HG02981 (cell line): ENCODE results near the gene PELI2.

Source experiments
- ATAC-seq: cut with Tn5 transposase; IDR thresholded peaks from one replicate; pipeline ENCODE4 v1.9.1; 2021; ENCODE audit warnings: mild to moderate bottlenecking, moderate library complexity; ENCODE audit not compliant: unreplicated experiment

PELI2 gene

DNA sequence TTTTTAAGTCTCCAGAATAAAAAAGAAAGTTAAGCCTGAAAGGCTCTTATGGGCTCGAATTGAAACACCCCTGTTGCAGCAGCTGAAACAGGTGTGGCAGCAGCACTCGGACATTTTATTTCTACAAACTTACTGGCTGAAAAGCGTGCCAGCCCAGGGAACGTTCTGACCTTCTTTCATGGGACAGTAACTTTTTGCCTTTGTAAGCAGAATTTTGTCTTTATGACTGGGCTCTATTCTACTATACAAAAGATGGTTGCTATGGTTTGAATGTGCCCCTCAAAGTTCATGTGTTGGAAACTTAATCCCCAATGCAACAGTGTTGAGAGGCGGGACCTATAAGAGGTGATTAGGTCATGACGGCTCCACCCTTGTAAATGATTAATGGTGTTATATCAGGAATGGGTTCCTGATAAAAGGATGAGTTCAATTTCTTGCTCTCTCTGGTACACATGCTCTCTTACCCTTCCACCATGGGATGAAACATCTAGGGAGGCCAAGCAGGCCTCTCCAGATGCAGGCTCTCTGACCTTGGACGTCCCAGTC, 52.7 kb downstream of the PELI2 start:
- no peak for ATAC-seq

GRCh38 chr14:56172074-56172473, 53.9 kb downstream of the PELI2 start:
- ATAC-seq = no peak

GRCh38 chr14:56172571-56172971, 54.4 kb downstream of the PELI2 start:
- no peak for ATAC-seq

DNA sequence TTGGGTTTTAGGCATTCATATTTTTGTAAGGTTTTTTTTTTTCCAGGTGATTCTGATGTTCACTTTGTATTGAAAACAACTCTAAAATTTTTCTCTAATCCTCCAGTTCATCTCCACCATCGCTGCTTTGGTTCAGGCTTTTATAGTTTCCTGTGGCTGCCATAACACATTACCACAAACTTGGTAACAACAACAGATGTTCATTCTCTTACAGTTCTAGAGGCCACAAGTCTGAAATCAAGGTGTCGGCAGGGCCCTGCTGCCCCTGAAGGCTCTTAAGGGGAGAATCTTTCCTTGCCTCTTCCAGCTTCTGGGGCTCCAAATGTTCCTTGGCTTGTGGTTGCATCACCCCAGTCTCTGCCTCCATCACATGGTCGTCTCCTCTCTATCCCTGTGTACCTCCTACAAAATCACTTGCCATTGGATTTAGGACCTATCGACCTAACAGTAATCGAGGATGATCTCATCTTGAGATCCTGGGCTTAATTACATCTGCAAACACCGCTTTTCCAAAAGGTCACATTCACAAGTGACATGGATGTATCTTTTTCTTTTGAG, 55.2 kb downstream of the PELI2 start:
- no peak for ATAC-seq

DNA sequence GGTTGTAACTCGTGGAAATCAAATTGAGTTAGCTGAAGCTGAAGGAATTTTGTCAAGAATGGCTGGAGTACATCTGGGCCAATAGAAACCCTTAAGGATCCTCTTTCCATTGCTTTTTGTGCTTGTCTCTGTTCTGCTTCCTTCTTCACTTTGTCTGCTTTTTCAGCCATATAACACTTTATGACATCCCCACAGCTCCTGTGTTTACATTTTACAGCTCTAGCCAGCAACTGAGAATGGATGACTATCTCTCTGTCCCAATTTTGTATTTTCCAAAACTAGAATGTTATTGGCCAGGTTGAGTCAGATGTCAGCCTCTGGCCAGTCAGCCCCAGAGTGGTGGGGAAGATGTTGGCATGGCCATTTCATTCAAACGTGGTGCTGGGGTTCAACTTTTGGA, 57.6 kb downstream of the PELI2 start:
- no peak for ATAC-seq

DNA sequence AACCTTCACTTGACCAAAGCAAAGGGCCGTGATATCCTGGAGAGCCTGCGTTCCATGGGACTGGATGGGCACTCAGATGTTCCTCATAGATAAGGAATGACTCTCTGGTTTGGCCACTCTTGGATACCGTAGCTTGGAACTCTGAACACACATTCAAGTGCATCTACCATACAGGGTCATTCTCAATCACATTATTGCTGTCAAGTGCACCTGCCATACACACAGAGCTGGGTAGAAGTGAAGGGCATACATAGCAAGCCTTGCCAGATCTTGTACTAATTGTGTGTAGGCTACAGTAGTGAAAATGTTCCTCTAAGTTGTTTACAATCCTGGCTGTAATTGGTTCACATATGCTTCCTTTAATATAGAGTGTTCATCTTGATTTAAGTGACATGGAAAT, 58.3 kb downstream of the PELI2 start:
- no peak for ATAC-seq

GRCh38 chr14:56177036-56177435, 58.8 kb downstream of the PELI2 start:
- ATAC-seq = no peak

- no peak for ATAC-seq
These were observed 62.7 kb downstream of the PELI2 start for GRCh38 chr14:56180754-56181542.

DNA sequence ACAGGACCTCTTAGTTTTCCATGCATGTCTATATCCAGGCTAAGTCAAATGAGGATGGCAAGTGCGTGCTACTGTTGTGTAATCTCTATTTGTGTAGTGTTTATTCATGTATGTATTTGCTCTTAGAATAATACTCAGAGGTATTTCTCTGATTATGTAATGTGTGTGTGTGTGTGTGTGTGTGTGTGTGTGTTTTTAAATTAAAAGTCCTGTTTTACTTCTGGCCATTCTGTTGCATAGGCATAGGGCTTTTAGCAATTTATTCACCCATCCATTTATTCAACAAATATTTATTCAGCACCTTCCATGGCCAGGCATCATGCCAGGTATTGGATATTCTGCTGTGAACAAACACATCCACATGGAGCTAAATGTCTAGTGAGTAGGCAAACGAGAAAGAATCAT, 63.5 kb downstream of the PELI2 start:
- ATAC-seq = no peak

DNA sequence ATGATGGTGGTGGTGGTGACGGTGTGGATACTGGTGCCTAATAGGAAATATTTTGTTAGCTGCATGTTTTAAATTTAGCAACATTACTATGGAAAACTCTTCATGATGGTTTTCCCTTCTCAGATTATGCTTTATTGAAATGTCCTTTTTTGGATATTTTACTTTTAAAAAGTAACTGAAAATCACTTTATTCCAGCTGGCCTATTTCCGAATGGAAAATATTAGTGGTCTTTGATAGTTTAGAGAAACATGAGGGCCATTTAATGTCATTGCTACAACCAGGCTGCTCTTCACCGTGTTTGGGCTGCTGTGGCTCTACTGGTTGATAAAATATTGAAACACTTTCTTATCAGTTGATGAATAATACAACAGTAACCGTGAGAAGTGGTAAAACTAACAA, 64.2 kb downstream of the PELI2 start:
- no peak for ATAC-seq

DNA sequence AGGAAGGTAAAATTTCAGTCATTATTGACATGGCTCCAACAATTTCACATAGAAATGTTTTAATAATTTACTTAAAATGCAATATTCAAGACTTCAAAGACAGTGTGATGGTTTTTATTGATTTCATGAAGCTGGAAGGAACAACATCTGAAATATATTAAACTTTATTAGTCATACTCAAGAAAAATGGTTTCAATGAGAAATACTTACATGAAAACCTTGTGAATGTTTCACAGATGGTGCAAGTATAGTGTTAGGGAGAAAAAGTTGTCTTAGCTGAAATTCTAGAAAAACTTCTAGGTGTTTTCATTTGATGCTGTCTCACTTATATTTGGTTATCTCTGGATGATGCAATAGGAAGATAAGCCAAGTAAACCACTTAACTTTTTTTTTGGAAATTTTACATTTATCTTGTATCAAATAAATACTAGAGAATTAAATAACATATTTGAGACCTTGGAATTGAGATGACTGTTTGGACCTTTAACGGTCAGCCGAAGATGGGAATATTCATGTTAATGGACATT, 65.5 kb downstream of the PELI2 start:
- no peak for ATAC-seq

- no peak for ATAC-seq
These were observed 67.8 kb downstream of the PELI2 start for GRCh38 chr14:56185992-56186391.

- ATAC-seq = no peak
These were observed 69.5 kb downstream of the PELI2 start for GRCh38 chr14:56187736-56188135.

DNA sequence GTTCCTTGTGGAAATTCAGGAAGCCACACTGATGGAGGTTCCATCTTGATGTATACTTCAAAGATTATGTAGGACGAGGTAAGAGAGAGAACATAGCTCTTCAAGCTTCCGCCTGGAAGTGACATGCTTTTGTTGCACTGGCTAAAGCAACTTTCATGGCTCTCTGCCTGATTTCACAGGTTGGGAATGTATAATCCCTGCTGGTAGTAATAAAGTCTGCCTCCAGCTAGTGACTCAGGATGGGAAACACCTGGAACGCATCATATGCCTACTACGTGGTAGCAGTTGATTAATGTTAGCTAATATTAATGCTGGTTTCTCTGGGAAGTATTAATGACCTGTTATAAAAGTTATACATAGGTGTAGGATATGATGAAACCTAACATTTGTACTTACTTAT, 71.1 kb downstream of the PELI2 start:
- no peak for ATAC-seq

GRCh38 chr14:56193347-56193746, 75.1 kb downstream of the PELI2 start:
- no peak for ATAC-seq

DNA sequence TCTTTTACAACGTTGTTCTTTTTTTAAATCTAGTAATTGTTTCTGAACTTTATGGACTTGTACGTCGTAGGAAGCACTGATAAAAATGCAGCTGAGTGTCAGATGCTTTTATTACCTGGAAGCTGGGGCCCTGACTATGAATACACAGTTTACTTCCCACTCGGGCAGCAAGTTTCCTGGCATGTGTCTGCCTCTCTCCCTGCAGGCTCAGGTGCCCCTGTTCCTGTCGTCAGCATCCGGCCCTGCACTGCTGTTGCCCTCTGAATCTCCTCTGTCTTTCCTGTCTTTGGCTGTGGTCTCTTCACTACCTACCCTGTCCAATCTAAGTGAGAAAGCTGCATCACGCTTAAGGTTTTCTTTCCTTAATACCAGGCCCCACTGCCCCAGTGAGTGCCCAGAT, 75.8 kb downstream of the PELI2 start:
- no peak for ATAC-seq

GRCh38 chr14:56195223-56195622, 77.0 kb downstream of the PELI2 start:
- ATAC-seq = no peak

DNA sequence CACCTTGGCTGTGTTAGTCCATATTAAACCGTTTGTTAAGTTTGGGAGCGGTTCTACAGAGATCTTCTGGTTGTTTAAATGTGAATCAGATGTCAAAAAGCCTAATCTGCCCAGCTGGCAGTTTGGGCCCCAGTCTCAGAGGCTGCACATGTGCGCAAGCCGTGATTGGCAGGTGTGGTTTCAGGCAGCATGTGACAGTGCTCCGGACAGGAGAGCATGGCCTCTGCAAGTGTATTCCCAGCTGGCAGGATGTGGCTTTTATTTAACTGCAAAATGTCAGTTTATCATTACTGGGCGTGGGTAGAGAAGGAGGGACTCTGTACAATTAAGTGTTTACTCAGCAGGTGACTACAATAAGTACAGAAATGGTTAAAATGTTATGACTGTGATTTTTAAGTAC, 77.5 kb downstream of the PELI2 start:
- ATAC-seq = peak; percentile 75

GRCh38 chr14:56196274-56196673, 78.1 kb downstream of the PELI2 start:
- ATAC-seq = no peak

- ATAC-seq = no peak
These were observed 78.9 kb downstream of the PELI2 start for GRCh38 chr14:56197150-56197549.

DNA sequence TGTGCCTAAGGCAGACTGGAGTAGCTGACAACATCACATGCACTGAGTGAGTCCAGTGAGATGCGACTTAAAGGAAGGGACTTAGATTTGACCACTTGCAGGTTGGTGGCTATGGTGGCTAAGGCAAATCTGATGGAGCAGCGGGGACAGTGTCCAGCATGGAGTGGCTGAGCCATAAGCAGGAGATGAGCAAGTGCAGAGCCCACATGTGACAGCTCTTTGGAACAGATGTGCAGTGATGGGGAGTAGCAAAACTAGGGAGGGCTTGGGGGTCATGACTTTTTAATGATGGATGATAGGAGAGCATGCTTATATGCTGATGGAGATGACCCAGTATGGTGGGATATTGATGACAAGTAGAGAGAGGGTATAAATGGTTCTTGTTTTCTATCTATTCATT, 80.2 kb downstream of the PELI2 start:
- no peak for ATAC-seq
